Neural cell (in vitro differentiated cells): ENCODE measurements around the gene CTAGE1.
"Not testable (repeated sequence)": the region's sequence is repeated elsewhere in the genome, so short reads cannot be mapped to it uniquely, and the experiment has no call there.

ENCODE experiments used
- EP300 ChIP-seq: fragments of 450-650 bp; conservative IDR thresholded peaks from 2 replicates; pipeline ENCODE4 v1.6.1; 2014; ENCODE audit warnings: antibody characterized with exemption, mild to moderate bottlenecking, moderate library complexity; ENCODE audit not compliant: poor library complexity, severe bottlenecking
- EZH2 ChIP-seq: fragments of 200-600, 300-800 bp; shearing (Covaris generic), sonication (generic); IDR thresholded peaks from 2 replicates; pipeline ENCODE4 v1.6.1; 2014; ENCODE audit warnings: antibody characterized with exemption, low read length, borderline replicate concordance, mild to moderate bottlenecking; ENCODE audit not compliant: insufficient read depth, poor library complexity, severe bottlenecking
- MXI1 ChIP-seq: fragments of 450-650 bp; conservative IDR thresholded peaks from 2 replicates; pipeline ENCODE4 v1.6.1; 2014; ENCODE audit warnings: antibody characterized with exemption, mild to moderate bottlenecking; ENCODE audit not compliant: poor library complexity, severe bottlenecking
- POLR2AphosphoS5 ChIP-seq: IDR thresholded peaks from 2 replicates; pipeline ENCODE4 v1.6.1; 2012
- RAD21 ChIP-seq: fragments of 450-650 bp; conservative IDR thresholded peaks from 2 replicates; pipeline ENCODE4 v1.6.1; 2014; ENCODE audit warnings: antibody characterized with exemption, mild to moderate bottlenecking, moderate library complexity
- SMC3 ChIP-seq: fragments of 450-650 bp; conservative IDR thresholded peaks from 2 replicates; pipeline ENCODE4 v1.6.1; 2014; ENCODE audit warnings: antibody characterized with exemption, mild to moderate bottlenecking, moderate library complexity; ENCODE audit not compliant: poor library complexity
- TAF1 ChIP-seq: IDR thresholded peaks from 2 replicates; pipeline ENCODE4 v1.6.1; 2012; ENCODE audit warnings: low read depth
- TF ChIP-seq, protein P1 (sequence below): fragments of 450-650 bp; IDR thresholded peaks from 2 replicates; pipeline ENCODE4 v1.5.1; 2014; ENCODE audit warnings: antibody characterized with exemption, mild to moderate bottlenecking, moderate library complexity; ENCODE audit not compliant: poor library complexity, severe bottlenecking
- TF ChIP-seq, protein P2 (sequence below): IDR thresholded peaks from 2 replicates; pipeline ENCODE4 v1.6.1; 2012; ENCODE audit warnings: borderline replicate concordance

DNA sequence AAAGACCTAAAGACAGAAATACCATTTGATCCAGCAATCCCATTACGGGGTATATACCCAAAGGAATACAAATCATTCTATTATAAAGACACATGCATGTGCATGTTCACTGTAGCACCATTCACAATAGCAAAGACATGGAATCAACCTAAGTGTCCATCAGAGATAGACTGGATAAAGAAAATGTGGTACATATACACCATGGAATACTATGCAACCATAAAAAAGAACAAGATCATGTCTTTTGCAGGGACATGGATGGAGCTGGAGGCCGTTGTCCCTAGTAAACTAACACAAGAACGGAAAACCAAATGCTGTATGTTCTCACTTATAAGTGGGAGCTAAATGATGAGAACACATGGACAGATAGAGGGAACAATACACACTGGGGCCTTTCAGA lies 33.1 kb upstream of the CTAGE1 start:
- TF ChIP-seq, protein P1, sequence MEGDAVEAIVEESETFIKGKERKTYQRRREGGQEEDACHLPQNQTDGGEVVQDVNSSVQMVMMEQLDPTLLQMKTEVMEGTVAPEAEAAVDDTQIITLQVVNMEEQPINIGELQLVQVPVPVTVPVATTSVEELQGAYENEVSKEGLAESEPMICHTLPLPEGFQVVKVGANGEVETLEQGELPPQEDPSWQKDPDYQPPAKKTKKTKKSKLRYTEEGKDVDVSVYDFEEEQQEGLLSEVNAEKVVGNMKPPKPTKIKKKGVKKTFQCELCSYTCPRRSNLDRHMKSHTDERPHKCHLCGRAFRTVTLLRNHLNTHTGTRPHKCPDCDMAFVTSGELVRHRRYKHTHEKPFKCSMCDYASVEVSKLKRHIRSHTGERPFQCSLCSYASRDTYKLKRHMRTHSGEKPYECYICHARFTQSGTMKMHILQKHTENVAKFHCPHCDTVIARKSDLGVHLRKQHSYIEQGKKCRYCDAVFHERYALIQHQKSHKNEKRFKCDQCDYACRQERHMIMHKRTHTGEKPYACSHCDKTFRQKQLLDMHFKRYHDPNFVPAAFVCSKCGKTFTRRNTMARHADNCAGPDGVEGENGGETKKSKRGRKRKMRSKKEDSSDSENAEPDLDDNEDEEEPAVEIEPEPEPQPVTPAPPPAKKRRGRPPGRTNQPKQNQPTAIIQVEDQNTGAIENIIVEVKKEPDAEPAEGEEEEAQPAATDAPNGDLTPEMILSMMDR, result not testable (repeated sequence)
- not testable (repeated sequence) for TF ChIP-seq EP300, POLR2AphosphoS5, TAF1, MXI1, EZH2, SMC3, RAD21
- TF ChIP-seq, protein P2, sequence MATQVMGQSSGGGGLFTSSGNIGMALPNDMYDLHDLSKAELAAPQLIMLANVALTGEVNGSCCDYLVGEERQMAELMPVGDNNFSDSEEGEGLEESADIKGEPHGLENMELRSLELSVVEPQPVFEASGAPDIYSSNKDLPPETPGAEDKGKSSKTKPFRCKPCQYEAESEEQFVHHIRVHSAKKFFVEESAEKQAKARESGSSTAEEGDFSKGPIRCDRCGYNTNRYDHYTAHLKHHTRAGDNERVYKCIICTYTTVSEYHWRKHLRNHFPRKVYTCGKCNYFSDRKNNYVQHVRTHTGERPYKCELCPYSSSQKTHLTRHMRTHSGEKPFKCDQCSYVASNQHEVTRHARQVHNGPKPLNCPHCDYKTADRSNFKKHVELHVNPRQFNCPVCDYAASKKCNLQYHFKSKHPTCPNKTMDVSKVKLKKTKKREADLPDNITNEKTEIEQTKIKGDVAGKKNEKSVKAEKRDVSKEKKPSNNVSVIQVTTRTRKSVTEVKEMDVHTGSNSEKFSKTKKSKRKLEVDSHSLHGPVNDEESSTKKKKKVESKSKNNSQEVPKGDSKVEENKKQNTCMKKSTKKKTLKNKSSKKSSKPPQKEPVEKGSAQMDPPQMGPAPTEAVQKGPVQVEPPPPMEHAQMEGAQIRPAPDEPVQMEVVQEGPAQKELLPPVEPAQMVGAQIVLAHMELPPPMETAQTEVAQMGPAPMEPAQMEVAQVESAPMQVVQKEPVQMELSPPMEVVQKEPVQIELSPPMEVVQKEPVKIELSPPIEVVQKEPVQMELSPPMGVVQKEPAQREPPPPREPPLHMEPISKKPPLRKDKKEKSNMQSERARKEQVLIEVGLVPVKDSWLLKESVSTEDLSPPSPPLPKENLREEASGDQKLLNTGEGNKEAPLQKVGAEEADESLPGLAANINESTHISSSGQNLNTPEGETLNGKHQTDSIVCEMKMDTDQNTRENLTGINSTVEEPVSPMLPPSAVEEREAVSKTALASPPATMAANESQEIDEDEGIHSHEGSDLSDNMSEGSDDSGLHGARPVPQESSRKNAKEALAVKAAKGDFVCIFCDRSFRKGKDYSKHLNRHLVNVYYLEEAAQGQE, result not testable (repeated sequence)
